Parathyroid adenoma (tissue), 2 donors: ENCODE data around the gene OR5L1.

Source experiments
- H2AFZ ChIP-seq: fragments of 300-600 bp; sonication (generic); one replicate; pipeline ENCODE4 v1.7.0; 2017; ENCODE audit warnings: antibody characterized with exemption, mild to moderate bottlenecking
- H3K27ac ChIP-seq: fragments of 300-600 bp; sonication (generic); one replicate; pipeline ENCODE4 v1.7.0; 2017
- H3K27me3 ChIP-seq: fragments of 300-600 bp; sonication (generic); one replicate; pipeline ENCODE4 v1.7.0; 2017; ENCODE audit warnings: low read length; ENCODE audit not compliant: control insufficient read depth, insufficient read depth
- H3K36me3 ChIP-seq: fragments of 300-600 bp; sonication (generic); one replicate; pipeline ENCODE4 v1.7.0; 2017; ENCODE audit warnings: low read length; ENCODE audit not compliant: control insufficient read depth, insufficient read depth
- H3K4me1 ChIP-seq: fragments of 300-600 bp; sonication (generic); one replicate; pipeline ENCODE4 v1.7.0; 2017; ENCODE audit warnings: control low read depth
- H3K4me2 ChIP-seq: fragments of 300-600 bp; sonication (generic); one replicate; pipeline ENCODE4 v1.7.0; 2017; ENCODE audit warnings: low read length
- H3K4me3 ChIP-seq: fragments of 300-600 bp; sonication (generic); one replicate; pipeline ENCODE4 v1.7.0; 2017; ENCODE audit warnings: low read depth, low read length
- H3K79me2 ChIP-seq: fragments of 300-600 bp; sonication (generic); one replicate; pipeline ENCODE4 v1.7.0; 2017; ENCODE audit warnings: control low read depth
- H3K9ac ChIP-seq: fragments of 300-600 bp; sonication (generic); one replicate; pipeline ENCODE4 v1.7.0; 2017; ENCODE audit warnings: mild to moderate bottlenecking
- H3K9me3 ChIP-seq: fragments of 300-600 bp; sonication (generic); one replicate; pipeline ENCODE4 v1.7.0; 2017; ENCODE audit warnings: low read length; ENCODE audit not compliant: control insufficient read depth
- TF ChIP-seq, protein P1 (sequence below): fragments of 300-600 bp; sonication (generic); IDR thresholded peaks from one replicate; pipeline ENCODE4 v1.7.0; 2017; ENCODE audit warnings: antibody characterized with exemption, mild to moderate bottlenecking
- donor health status: primary hyperparathyroidism.

The OR5L1 gene

DNA sequence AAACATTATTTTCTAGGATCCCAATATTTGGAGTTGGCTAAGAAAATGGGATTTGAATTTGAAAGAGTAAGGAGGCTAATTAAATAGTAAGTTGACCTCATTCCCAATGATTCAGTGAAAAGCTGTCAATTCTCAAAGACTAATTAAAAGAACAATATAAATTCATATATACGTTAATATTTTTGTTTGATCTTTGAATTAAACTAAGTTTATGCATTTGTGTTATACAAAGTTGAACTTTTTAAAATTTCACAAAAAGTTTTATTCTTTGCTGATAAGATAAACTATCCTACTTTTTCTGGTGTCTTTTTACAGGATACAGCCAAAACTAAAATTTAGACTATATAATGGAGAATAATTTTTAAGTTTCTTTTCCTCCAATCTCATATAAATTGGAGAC is at the start of gene OR5L1:
OR5L1 (plus strand) TSS at position 301 of the 400 bp plus-strand sequence. CDS start 100 bp downstream, outside the sequence.
- H3K4me3 ChIP-seq, result no peak within 1 kb of the TSS
- H3K4me2 ChIP-seq, result no peak within 1 kb of the TSS
- TF ChIP-seq, protein P1, sequence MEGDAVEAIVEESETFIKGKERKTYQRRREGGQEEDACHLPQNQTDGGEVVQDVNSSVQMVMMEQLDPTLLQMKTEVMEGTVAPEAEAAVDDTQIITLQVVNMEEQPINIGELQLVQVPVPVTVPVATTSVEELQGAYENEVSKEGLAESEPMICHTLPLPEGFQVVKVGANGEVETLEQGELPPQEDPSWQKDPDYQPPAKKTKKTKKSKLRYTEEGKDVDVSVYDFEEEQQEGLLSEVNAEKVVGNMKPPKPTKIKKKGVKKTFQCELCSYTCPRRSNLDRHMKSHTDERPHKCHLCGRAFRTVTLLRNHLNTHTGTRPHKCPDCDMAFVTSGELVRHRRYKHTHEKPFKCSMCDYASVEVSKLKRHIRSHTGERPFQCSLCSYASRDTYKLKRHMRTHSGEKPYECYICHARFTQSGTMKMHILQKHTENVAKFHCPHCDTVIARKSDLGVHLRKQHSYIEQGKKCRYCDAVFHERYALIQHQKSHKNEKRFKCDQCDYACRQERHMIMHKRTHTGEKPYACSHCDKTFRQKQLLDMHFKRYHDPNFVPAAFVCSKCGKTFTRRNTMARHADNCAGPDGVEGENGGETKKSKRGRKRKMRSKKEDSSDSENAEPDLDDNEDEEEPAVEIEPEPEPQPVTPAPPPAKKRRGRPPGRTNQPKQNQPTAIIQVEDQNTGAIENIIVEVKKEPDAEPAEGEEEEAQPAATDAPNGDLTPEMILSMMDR, result no peak
- H3K36me3 ChIP-seq, result no peaks in the 10 kb centered on the region
- H3K27me3 ChIP-seq, result no peaks in the 10 kb centered on the region
- H2AFZ ChIP-seq, result no peak within 1 kb of the TSS
- H3K27ac ChIP-seq, result no peak within 1 kb of the TSS
- H3K4me1 ChIP-seq, result no peaks in the 10 kb centered on the region
- H3K79me2 ChIP-seq, result no peaks in the 10 kb centered on the region
- no peaks in the 10 kb centered on the region for H3K9me3 ChIP-seq
- H3K9ac ChIP-seq, result no peak within 1 kb of the TSS

DNA sequence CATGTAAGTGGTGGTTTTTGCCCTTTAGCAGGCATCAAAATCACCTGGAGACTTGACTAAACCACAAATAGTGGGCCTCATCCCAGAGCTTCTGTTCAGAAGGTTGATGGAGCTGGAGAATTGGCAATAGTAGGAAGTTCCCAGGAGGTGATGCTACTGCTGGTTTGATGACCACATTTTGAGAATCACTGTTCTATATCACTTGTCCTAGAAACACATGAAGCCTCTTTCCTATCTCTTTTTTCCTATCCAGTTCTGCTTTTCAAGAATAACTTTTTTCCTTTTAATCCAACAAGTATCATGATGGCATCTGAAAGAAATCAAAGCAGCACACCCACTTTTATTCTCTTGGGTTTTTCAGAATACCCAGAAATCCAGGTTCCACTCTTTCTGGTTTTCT is 38.0 kb upstream of the OR5L1 start, which contains the start of gene OR5D13:
OR5D13 (plus strand) TSS at position 301 of the 400 bp plus-strand sequence; CDS start at position 301, 0 bp downstream.
- Histone ChIP-seq H2AFZ (no peak within 1 kb of the TSS), H3K27ac (no peak within 1 kb of the TSS), H3K4me2 (no peak within 1 kb of the TSS), H3K36me3 (no peaks in the 10 kb centered on the region), H3K4me3 (no peak within 1 kb of the TSS), H3K9me3 (no peaks in the 10 kb centered on the region), H3K27me3 (no peaks in the 10 kb centered on the region), H3K4me1 (no peaks in the 10 kb centered on the region), H3K9ac (no peak within 1 kb of the TSS), H3K79me2 (no peaks in the 10 kb centered on the region)
- TF ChIP-seq, protein P1, result no peak

DNA sequence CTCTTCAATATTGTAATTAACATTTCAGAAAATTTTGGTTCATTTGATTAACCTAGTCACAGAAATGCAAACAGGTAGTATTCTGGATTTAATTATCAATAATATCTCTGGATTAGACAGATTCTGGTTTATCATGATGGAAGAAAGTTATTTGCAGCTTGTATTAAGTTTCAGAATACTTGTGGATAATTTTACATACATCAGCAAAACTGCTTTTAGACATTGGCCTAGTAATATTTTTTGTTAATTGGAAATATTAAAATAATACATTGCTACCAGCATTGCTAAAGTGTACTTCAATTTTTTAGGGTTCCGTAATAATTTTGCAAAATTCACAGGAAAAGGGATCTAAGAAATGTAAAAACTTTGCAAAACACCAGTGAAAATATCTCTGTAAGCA is 19.6 kb upstream of the OR5L1 start:
- TF ChIP-seq, protein P1, result no peak
- no peak overlapping the region for H3K4me3 ChIP-seq
- no peak overlapping the region for H2AFZ ChIP-seq

DNA sequence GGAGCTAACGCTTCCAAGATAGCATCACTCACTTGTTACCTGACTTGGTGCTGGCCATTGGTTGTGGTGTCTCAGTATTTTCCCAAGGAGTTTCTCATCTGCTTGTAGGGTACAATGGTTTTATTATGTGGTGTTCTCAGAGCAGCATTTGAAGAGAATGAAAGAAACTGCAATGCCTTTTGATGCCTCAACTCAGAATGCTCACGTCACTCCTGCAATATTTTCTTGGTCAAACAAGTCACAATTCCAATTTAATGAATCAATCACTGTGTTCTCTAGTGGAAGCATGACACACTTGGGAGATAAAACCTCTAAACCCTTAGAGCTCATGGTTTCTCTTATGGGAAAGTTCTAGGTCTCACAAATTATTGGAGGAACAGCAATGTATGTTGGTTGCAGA is 17.8 kb upstream of the OR5L1 start:
- H3K27me3 ChIP-seq, result no peaks in the 10 kb centered on the region
- no peak overlapping the region for H3K27ac ChIP-seq
- no peaks in the 10 kb centered on the region for H3K4me1 ChIP-seq
- H3K9ac ChIP-seq, result no peak overlapping the region
- H3K9me3 ChIP-seq, result no peaks in the 10 kb centered on the region
- H3K79me2 ChIP-seq, result no peaks in the 10 kb centered on the region
- H3K36me3 ChIP-seq, result no peaks in the 10 kb centered on the region
- no peak overlapping the region for H2AFZ ChIP-seq
- H3K4me2 ChIP-seq, result no peak overlapping the region
- no peak overlapping the region for H3K4me3 ChIP-seq
- TF ChIP-seq, protein P1, result no peak

More for the DNA sequence above, 19.6 kb upstream of the OR5L1 start:
- Histone ChIP-seq H3K9me3 (no peaks in the 10 kb centered on the region), H3K4me2 (no peak overlapping the region), H3K9ac (no peak overlapping the region), H3K27ac (no peak overlapping the region), H3K27me3 (no peaks in the 10 kb centered on the region), H3K36me3 (no peaks in the 10 kb centered on the region), H3K79me2 (no peaks in the 10 kb centered on the region), H3K4me1 (no peaks in the 10 kb centered on the region)

DNA sequence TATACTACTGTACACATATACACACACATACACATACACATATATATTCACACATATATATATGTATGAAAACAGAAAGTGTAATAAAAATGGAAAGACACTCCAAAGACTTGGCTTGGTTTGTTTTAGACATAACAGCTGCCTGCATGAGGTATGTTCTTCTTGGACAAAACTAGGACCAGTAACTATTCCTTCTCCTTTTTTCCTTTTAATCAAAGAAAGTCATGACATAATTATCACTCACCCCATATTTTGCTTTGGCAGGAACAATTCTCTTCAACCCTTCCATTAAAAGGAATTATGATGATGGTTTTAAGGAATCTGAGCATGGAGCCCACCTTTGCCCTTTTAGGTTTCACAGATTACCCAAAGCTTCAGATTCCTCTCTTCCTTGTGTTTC is 15.9 kb upstream of the OR5L1 start, which contains the start of gene OR5D14:
OR5D14 (plus strand) TSS at position 301 of the 400 bp plus-strand sequence; CDS start at position 301, 0 bp downstream.
- no peak within 1 kb of the TSS for H3K4me3 ChIP-seq
- TF ChIP-seq, protein P1, result no peak
- no peak within 1 kb of the TSS for H2AFZ ChIP-seq
- no peak within 1 kb of the TSS for H3K9ac ChIP-seq
- H3K79me2 ChIP-seq, result no peaks in the 10 kb centered on the region
- H3K27me3 ChIP-seq, result no peaks in the 10 kb centered on the region
- H3K9me3 ChIP-seq, result no peaks in the 10 kb centered on the region
- no peaks in the 10 kb centered on the region for H3K4me1 ChIP-seq
- no peak within 1 kb of the TSS for H3K4me2 ChIP-seq
- H3K36me3 ChIP-seq, result no peaks in the 10 kb centered on the region
- no peak within 1 kb of the TSS for H3K27ac ChIP-seq
